Trophoblast cell (in vitro differentiated cells and primary cell): ENCODE data around the gene TPSB2.
"Not testable (repeated sequence)": the region's sequence is repeated elsewhere in the genome, so short reads cannot be mapped to it uniquely, and the experiment has no call there.

Experiments
- DNase-seq, 2 donors: peaks; one replicate each; pipeline ENCODE4 v3.0.0-alpha.2; 2016
- H2AFZ ChIP-seq: 2 replicates; pipeline ENCODE4 v1.6.1; 2013; ENCODE audit warnings: low read length, moderate library complexity, mild to moderate bottlenecking; ENCODE audit not compliant: insufficient read depth, poor library complexity
- H2AK5ac ChIP-seq: 2 replicates; pipeline ENCODE4 v1.6.1; 2013; ENCODE audit warnings: mild to moderate bottlenecking, low read length
- H2BK120ac ChIP-seq: 2 replicates; pipeline ENCODE4 v1.6.1; 2013; ENCODE audit warnings: low read length, mild to moderate bottlenecking, moderate library complexity; ENCODE audit not compliant: insufficient read depth, poor library complexity
- H2BK12ac ChIP-seq: 2 replicates; pipeline ENCODE4 v1.6.1; 2013; ENCODE audit warnings: mild to moderate bottlenecking, low read length, moderate library complexity
- H2BK5ac ChIP-seq: 2 replicates; pipeline ENCODE4 v1.6.1; 2013; ENCODE audit warnings: low read length, low read depth, moderate library complexity, mild to moderate bottlenecking; ENCODE audit not compliant: poor library complexity
- H3K14ac ChIP-seq: 2 replicates; pipeline ENCODE4 v1.6.1; 2013; ENCODE audit warnings: mild to moderate bottlenecking, low read length
- H3K18ac ChIP-seq: 2 replicates; pipeline ENCODE4 v1.6.1; 2013; ENCODE audit warnings: mild to moderate bottlenecking, low read length
- H3K23ac ChIP-seq: 2 replicates; pipeline ENCODE4 v1.6.1; 2013; ENCODE audit warnings: low read length
- H3K27ac ChIP-seq: 2 replicates; pipeline ENCODE4 v1.5.1; 2013; ENCODE audit warnings: low read depth, mild to moderate bottlenecking, inconsistent platforms, low read length, moderate library complexity
- H3K27me3 ChIP-seq: 2 replicates; pipeline ENCODE4 v1.6.1; 2013; ENCODE audit warnings: inconsistent platforms, mild to moderate bottlenecking, low read length, moderate library complexity; ENCODE audit not compliant: insufficient read depth
- H3K36me3 ChIP-seq, 2 experiments: 1 replicate in 1 of 2; 2 replicates in 1 of 2; pipeline ENCODE4 v1.6.1; 2013; ENCODE audit warnings: low read length in 2 of 2, mild to moderate bottlenecking in 2 of 2, moderate library complexity in 1 of 2; ENCODE audit not compliant: insufficient read depth in 2 of 2, control insufficient read depth in 1 of 2
- H3K4ac ChIP-seq: 2 replicates; pipeline ENCODE4 v1.6.1; 2013; ENCODE audit warnings: low read depth, mild to moderate bottlenecking, low read length, moderate library complexity
- H3K4me1 ChIP-seq, 2 experiments: 1 replicate in 1 of 2; 2 replicates in 1 of 2; pipeline ENCODE4 v1.6.1; 2013; ENCODE audit warnings: low read length in 2 of 2, mild to moderate bottlenecking in 2 of 2, moderate library complexity in 1 of 2; ENCODE audit not compliant: insufficient read depth in 2 of 2, control insufficient read depth in 1 of 2
- H3K4me2 ChIP-seq: 2 replicates; pipeline ENCODE4 v1.6.1; 2013; ENCODE audit warnings: inconsistent platforms, mild to moderate bottlenecking, low read length, moderate library complexity
- H3K4me3 ChIP-seq: 2 replicates; pipeline ENCODE4 v1.5.1; 2013; ENCODE audit warnings: mild to moderate bottlenecking, low read depth, low read length, inconsistent platforms
- H3K79me1 ChIP-seq: one replicate; pipeline ENCODE4 v1.6.1; 2013; ENCODE audit warnings: low read length
- H3K79me2 ChIP-seq: 2 replicates; pipeline ENCODE4 v1.6.1; 2013; ENCODE audit warnings: low read length, mild to moderate bottlenecking; ENCODE audit not compliant: control insufficient read depth, insufficient read depth, poor library complexity
- H3K9ac ChIP-seq: 2 replicates; pipeline ENCODE4 v1.6.1; 2013; ENCODE audit warnings: mild to moderate bottlenecking, low read length
- H3K9me3 ChIP-seq: 2 replicates; pipeline ENCODE4 v1.6.1; 2013; ENCODE audit warnings: low read depth, mild to moderate bottlenecking, control low read depth, inconsistent platforms, low read length; ENCODE audit not compliant: insufficient read depth
- H4K12ac ChIP-seq: 2 replicates; pipeline ENCODE4 v1.6.1; 2013; ENCODE audit warnings: low read depth, mild to moderate bottlenecking, low read length, moderate library complexity
- H4K8ac ChIP-seq: 2 replicates; pipeline ENCODE4 v1.6.1; 2013; ENCODE audit warnings: low read depth, mild to moderate bottlenecking, low read length, moderate library complexity
- H4K91ac ChIP-seq: one replicate; pipeline ENCODE4 v1.6.1; 2013; ENCODE audit warnings: low read depth, mild to moderate bottlenecking, low read length, moderate library complexity
- WGBS: extraction: QIAGEN DNeasy Blood & Tissue Kit; methylation state at CpG from one replicate; pipeline ENCODE4 v1.1.7; 2013; ENCODE audit warnings: missing lambda C conversion rate; ENCODE audit not compliant: insufficient read length, insufficient coverage; ENCODE audit errors: extremely low coverage; 5-methylcytosine and 5-hydroxymethylcytosine counted together

Gene TPSB2

GRCh38 chr16:1230471-1231212 is 658 bp upstream of the TPSB2 start:
- not testable (repeated sequence) for H3K4me2 ChIP-seq, H3K36me3 ChIP-seq, H2BK12ac ChIP-seq, H3K4me3 ChIP-seq, H3K79me1 ChIP-seq, H3K9me3 ChIP-seq, H4K91ac ChIP-seq, H3K27ac ChIP-seq, H3K9ac ChIP-seq, H3K14ac ChIP-seq, H2BK5ac ChIP-seq, DNase-seq, H2AFZ ChIP-seq, H3K18ac ChIP-seq, H3K79me2 ChIP-seq, H3K4me1 ChIP-seq, H4K8ac ChIP-seq, H2AK5ac ChIP-seq, H3K27me3 ChIP-seq, H3K4ac ChIP-seq, H4K12ac ChIP-seq, H3K23ac ChIP-seq, H2BK120ac ChIP-seq
- no CpG with 5 or more reads among the region's 17 CpGs for WGBS

GRCh38 chr16:1229476-1229875 is 508 bp downstream of the TPSB2 start:
- not testable (repeated sequence) for H2AK5ac ChIP-seq, H3K4me2 ChIP-seq, DNase-seq, H3K4me1 ChIP-seq, H3K4ac ChIP-seq, H2BK12ac ChIP-seq, H3K23ac ChIP-seq, H3K9me3 ChIP-seq, H3K4me3 ChIP-seq, H2BK120ac ChIP-seq, H3K27me3 ChIP-seq, H3K27ac ChIP-seq, H3K79me2 ChIP-seq, H3K36me3 ChIP-seq, H3K79me1 ChIP-seq, H2BK5ac ChIP-seq, H3K9ac ChIP-seq, H3K18ac ChIP-seq, H4K91ac ChIP-seq, H3K14ac ChIP-seq, H4K12ac ChIP-seq, H2AFZ ChIP-seq, H4K8ac ChIP-seq
- WGBS, result no CpG with 5 or more reads among the region's 13 CpGs

DNA sequence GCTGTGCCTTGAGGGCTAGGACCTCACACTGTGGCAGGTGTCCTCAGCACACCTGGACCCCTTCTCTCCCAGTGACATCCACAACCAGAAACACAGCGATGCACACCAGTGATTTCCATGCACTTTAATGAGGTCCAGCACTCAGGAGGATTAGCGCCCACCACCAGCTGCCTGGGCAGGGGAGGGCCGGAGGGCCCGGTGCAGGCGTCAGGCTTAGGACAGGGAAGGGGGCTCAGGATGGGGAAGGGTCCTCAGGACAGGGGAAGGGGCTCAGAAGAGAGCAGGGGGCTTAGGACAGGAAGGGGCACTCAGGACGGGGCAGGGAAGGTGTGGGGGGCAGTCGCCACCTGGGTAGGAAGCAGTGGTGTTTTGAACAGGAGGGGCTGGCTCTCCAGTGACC is 1.8 kb downstream of the TPSB2 start:
- not testable (repeated sequence) for H3K9ac ChIP-seq, H3K4me2 ChIP-seq, H3K4me1 ChIP-seq, H3K4ac ChIP-seq, H4K8ac ChIP-seq, H2AK5ac ChIP-seq, H3K9me3 ChIP-seq, H3K27me3 ChIP-seq, H2BK5ac ChIP-seq, H3K14ac ChIP-seq, H2AFZ ChIP-seq, H3K79me1 ChIP-seq, H4K91ac ChIP-seq, H2BK12ac ChIP-seq, DNase-seq, H4K12ac ChIP-seq, H3K27ac ChIP-seq, H3K18ac ChIP-seq, H3K4me3 ChIP-seq, H3K23ac ChIP-seq, H2BK120ac ChIP-seq, H3K36me3 ChIP-seq, H3K79me2 ChIP-seq
- no CpG with 5 or more reads among the region's 7 CpGs for WGBS

DNA sequence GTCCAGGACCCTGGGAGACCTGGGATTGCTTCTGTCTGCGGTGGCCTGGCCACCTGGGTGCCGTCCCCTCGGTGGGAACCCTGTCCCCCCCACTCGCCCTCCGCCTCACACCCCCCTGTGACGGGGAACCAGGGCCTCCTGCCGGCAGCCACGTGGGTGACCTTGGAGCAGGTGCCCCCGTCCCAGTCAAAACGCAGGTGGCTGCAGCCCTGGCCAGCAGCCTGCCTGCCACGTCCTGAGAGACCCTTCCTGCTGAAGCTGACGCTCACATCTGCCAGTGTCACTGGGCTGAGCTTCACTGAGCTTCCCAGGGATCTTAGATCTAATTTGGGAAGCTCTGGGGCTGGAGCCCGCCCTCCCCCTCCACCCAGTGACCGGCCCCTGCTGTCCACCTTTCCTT is 3.3 kb downstream of the TPSB2 start:
- not testable (repeated sequence) for H3K4ac ChIP-seq, H2BK120ac ChIP-seq, H3K4me3 ChIP-seq, H3K4me2 ChIP-seq, H4K8ac ChIP-seq, H2AK5ac ChIP-seq, H4K12ac ChIP-seq, H3K9me3 ChIP-seq, H3K79me1 ChIP-seq, H3K9ac ChIP-seq, H2AFZ ChIP-seq, H3K18ac ChIP-seq, H2BK5ac ChIP-seq, H3K79me2 ChIP-seq, H3K27ac ChIP-seq, H3K4me1 ChIP-seq, H3K27me3 ChIP-seq, H2BK12ac ChIP-seq, H3K36me3 ChIP-seq, H3K14ac ChIP-seq, DNase-seq, H4K91ac ChIP-seq, H3K23ac ChIP-seq
- WGBS, result no CpG with 5 or more reads among the region's 14 CpGs
